ENCODE results near the gene ZNF527.
"Not testable (repeated sequence)": the region's sequence is repeated elsewhere in the genome, so short reads cannot be mapped to it uniquely, and the experiment has no call there.

The ZNF527 gene

GRCh38 chr19:37370880-37371661 is at the start of gene ZNF527:
Gene ZNF527 (plus strand): TSS chr19:37371099. CDS start chr19:37374199, 3,100 bp downstream.
- peak; percentile 88 for FAIRE-seq

DNA sequence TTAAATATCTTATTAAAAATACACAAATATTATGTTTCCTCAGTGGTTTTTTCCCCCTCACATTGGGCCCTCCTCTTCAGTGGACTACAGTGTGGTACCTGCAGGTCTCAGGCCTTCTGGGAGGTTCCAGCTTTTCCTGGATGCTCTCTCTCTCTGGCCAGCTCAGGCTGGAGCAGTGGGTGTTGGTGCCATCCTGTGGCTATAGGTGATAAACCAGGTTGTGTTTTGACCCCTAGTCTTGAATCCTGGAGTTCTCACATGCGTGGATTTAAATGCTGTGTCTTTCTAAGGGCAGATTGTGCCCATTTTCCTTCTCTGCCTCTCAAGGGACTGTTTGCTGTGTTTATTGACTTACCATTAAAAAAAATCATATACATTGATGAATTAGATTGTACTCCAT is 41.2 kb upstream of the ZNF527 start:
- FAIRE-seq: no peak

- no peak for FAIRE-seq
Measured at GRCh38 chr19:37332839-37333238, 38.1 kb upstream of the ZNF527 start.

GRCh38 chr19:37333457-37333856 is 37.4 kb upstream of the ZNF527 start:
- FAIRE-seq: no peak

DNA sequence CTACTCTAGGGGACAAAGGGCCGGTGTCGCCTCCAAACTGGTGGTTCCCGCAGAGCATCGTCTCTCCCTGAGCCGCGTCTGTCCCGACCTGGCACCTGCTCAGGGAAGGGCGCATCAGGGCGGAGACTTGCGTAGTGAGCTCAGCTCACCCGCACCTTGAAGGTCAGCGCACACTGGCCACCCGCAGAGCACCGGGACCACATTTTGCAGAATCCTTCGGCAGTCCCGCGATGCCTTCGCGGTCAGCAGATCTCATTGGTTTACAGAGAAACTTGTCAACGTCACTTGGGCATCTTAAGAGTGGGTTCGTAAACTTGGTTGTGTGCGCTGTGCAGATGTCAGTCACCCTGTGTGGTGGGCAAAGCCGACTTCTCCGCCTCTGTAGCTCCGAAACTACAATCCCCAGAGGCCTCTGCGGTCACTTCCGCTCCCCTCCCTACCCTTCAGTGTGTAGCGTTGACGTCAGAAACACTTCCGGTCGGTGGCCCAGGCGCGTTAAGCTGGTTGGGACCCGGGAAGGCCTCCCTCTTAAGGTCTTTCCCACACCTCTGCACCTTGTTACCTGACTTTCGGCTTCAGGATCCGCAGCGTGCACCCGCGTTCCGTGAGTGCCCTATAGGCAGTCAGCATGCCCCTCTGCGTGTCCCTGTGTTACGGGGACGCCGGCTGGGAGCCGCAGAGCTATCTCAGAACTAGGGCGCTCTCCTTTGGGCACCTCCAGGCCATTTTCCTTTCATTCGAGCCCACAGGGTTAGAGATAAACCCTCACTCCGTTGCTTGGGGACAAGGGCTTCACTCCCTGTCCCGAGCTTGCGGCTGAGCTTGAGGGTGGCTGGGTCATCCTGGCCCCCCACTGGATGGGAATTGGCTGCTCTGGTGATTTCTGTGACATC is 36.5 kb upstream of the ZNF527 start:
- no peak for FAIRE-seq

DNA sequence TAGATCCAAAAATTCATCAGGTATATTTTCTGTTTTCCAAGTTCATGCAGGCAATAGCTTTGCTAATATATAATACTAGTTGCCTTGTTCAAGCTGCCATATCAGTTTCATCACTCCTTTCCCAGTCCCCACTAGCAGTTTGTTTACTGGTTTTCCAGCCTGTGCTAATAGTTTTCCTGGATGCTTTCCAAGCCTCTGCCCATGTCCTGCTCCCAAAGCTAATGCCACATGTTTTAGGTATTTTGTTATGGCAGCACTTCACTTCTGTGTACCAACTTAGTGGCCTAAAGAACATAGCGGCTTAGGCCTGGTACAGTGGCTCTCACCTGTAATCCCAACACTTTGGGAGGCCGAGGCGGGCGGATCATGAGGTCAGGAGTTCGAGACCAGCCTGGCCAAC is 28.1 kb upstream of the ZNF527 start:
- no peak for FAIRE-seq

DNA sequence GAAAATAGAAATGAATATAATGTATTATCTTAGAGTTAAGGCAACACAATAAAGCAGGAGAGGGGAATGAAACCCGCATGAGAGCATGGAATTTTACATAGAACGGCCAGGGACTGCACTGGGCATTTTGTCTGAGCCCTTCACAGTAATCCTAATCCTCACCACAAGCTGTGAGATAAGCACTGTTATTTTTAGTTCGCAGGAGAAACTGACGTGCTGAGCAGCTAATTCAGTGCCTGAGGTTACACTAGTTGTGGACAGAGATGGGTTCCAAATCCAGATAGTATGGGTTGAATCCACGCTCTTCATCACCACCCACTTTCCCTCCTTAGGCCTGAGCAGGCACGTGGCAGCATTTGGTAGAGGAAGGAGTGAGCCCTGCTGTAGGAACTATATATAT is 24.8 kb upstream of the ZNF527 start:
- FAIRE-seq: no peak

- FAIRE-seq: no peak
Measured at GRCh38 chr19:37348060-37348459, 22.8 kb upstream of the ZNF527 start.

DNA sequence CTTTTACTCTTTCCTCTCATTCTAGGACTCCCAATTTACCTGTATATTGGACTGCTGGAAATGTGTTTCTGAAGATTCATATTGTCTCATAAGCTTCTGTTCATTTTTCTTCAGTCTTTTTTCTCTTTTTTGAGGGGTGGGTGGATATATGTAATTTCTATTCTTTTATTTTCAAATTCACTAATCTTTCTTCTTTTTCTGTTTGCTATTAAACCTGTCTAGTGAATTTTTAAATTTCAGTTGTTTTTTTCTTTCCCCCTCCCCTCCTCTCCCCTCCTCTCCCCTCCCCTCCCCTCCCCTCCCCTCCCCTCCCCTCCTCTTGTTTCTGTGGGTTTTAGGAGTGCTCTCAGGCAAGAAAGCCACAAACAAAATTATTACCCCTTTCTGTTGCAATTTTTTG is 16.9 kb upstream of the ZNF527 start:
- FAIRE-seq: no peak

GRCh38 chr19:37355901-37356300 is 15.0 kb upstream of the ZNF527 start:
- FAIRE-seq: no peak

- no peak for FAIRE-seq
Measured at GRCh38 chr19:37361994-37362393, 8.9 kb upstream of the ZNF527 start.

DNA sequence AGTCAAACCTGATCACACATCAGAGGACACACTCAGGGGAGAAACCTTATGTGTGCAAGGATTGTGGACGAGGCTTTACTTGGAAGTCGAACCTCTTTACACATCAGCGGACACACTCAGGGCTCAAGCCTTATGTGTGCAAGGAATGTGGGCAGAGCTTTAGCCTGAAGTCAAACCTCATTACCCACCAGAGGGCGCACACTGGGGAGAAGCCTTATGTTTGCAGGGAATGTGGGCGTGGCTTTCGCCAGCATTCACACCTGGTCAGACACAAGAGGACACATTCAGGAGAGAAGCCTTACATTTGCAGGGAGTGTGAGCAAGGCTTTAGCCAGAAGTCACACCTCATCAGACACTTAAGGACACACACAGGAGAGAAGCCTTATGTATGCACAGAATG is 8.2 kb upstream of the ZNF527 start:
- no peak for FAIRE-seq

DNA sequence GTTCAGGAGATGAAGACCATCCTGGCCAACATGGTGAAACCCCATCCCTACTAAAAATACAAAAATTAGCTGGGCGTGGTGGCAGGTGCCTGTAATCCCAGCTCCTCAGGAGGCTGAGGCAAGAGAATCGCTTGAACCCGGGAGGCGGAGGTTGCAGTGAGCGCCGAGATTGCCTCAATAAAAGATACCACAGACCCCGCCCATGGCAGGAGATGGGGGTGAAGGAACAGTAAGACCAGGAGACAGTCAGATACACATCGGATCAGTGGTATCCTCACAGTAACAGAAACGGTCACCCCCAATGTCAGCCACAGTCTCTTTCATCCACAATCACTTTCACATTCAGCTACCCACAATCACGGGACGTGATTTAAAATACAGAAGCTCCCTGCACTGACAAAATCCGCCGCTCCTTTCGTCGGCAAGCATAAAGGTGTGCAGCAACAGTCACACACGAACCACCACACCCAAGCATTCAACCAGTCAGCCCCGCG is 466 bp upstream of the ZNF527 start:
- FAIRE-seq: not testable (repeated sequence)

GRCh38 chr19:37389234-37389633 is 18.3 kb downstream of the ZNF527 start:
- FAIRE-seq: no peak

- not testable (repeated sequence) for FAIRE-seq
Measured at GRCh38 chr19:37391399-37391798, 20.5 kb downstream of the ZNF527 start.

GRCh38 chr19:37401078-37401477 is 30.2 kb downstream of the ZNF527 start:
- no peak for FAIRE-seq

- no peak for FAIRE-seq
Measured at GRCh38 chr19:37403403-37403802, 32.5 kb downstream of the ZNF527 start.

DNA sequence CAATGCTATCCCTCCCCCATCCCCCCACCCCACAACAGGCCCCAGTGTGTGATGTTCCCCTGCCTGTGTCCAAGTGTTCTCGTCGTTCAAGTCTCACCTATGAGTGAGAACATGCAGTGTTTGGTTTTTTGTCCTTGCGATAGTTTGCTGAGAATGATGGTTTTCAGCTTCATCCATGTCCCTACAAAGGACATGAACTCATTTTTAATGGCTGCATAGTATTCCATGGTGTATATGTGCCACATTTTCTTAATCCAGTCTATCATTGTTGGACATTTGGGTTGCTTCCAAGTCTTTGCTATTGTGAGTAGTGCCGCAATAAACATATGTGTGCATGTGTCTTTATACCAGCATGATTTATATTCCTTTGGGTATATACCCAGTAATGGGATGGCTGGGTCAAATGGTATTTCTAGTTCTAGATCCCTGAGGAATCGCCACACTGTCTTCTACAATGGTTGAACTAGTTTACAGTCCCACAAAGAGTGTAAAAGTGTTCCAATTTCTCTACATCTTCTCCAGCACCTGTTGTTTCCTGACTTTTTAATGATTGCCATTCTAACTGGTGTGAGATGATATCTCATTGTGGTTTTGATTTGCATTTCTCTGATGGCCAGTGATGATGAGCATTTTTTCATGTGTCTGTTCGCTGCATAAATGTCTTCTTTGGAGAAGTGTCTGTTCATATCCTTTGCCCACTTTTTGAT is 35.4 kb downstream of the ZNF527 start:
- not testable (repeated sequence) for FAIRE-seq

DNA sequence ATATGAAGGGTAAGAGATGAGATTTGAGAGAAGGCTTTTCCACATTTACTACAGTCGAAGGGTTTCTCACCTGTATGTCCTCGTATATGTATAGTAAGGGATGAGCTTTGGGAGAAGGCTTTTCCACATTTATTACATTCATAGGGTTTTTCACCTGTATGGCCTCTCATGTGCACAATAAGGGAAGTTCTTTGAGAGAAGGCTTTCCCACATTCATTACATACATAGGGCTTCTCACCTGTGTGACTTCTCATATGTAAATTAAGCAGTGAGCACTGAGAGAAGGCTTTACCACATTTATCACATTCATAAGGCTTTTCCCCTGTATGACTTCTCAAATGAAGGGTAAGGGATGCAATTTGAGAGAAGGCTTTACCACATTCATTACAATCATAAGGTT is 41.8 kb downstream of the ZNF527 start:
- no peak for FAIRE-seq

DNA sequence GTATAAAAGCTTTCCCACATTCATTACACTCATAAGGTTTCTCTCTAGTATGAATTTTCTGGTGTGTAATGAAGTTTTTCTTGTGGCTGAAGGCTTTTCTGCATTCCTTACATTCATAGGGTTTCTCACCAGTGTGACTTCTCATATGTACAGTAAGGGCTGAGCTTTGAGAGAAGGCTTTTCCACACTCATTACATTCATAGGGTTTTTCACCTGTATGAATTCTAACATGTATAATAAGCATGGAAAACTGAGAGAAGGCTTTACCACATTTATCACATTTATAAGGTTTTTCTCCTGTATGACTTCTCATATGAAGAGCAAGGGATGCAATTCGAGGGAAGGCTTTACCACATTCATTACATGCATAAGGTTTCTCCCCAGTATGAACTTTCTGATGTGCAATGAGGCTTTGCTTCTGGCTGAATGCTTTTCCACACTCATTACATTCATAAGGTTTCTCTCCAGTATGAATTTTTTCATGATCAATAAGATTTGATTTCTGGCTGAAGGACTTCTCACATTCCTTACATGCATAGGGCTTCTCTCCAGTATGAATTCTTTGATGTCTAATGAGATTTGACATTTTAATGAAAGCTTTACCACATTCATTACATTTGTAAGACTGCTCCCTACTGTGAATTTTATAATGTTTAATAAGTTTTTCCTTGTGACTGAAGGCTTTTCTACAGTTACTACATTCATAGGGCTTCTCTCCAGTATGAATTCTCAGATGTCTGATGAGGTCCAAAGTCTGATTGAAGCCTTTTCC is 42.6 kb downstream of the ZNF527 start:
- FAIRE-seq: no peak

All from TTC549 (cell line).